GM19397 (cell line): ENCODE measurements around the gene OR6N2.

ENCODE experiments used
- ATAC-seq: cut with Tn5 transposase; IDR thresholded peaks from one replicate; pipeline ENCODE4 v1.9.1; 2021; ENCODE audit warnings: mild to moderate bottlenecking, moderate library complexity; ENCODE audit not compliant: unreplicated experiment

OR6N2 gene

DNA sequence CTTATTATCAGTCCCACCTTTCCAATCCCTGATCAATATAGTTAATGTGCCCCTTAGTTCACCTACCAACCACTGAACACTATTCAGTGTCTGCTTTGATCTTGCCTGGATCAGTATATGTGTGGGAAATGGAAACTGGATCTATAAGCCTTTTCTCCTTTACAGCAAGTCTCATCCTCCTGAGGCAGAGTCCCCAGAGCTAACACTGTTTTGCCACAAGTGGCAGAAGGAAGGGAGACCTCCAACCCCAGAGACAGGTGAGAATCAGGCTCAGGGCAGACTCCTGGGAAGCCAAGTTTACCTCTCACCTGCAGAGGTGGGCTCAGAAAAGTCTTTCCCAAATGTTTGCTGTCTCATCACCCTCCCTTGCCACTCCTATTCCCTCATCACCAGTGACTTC, at the start of gene OR6N2:
Gene OR6N2, minus strand, starts transcription at position 101 of the 400 bp plus-strand sequence. CDS start 3,569 bp downstream, outside the sequence.
- ATAC-seq: no peak

- ATAC-seq: peak; percentile 41
Measured at GRCh38 chr1:158830074-158830677, 49.2 kb upstream of the OR6N2 start.

- ATAC-seq: no peak
Measured at GRCh38 chr1:158821723-158822122, 40.7 kb upstream of the OR6N2 start.

DNA sequence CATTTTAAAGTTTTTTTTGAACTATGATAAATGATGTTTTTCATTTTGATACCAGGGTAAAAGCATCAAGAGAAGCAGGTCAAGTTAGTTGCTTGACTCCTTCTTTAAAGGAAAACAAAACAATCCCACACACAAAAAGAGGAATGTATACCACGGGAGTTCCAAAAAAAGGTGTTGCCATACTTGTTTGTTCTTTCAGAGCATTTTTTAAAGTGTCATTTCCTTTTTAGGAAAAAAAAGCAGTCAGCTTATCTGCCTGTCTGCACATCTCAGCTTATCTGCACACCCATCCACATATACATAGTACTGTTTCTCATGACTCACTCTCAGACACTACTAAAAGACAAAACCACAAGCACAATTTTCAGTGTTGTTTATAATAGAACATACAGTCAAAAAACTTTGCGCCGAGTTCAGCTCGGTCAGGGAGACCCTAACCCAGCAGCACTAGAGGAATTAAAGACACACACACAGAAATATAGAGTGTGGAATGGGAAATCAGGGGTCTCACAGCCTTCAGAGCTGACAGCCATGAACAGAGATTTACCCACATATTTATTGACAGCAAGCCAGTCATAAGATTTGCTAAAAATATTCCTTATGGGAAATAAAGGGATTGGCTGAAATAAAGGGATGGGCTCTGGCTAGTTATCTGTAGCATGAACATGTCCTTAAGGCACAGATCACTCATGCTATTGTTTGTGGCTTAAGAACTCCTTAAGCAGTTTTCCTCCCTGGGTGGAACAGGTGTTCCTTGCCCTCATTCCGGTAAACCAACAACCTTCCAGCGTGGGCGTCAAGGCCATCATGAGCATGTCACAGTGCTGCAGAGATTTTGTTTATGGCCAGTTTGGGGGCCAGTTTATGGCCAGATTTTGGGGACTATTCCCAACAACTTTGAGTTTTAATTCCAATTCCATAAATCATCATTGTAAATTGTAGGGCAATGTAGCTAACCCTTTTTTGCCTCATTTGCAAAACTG, 38.7 kb upstream of the OR6N2 start:
- no peak for ATAC-seq

DNA sequence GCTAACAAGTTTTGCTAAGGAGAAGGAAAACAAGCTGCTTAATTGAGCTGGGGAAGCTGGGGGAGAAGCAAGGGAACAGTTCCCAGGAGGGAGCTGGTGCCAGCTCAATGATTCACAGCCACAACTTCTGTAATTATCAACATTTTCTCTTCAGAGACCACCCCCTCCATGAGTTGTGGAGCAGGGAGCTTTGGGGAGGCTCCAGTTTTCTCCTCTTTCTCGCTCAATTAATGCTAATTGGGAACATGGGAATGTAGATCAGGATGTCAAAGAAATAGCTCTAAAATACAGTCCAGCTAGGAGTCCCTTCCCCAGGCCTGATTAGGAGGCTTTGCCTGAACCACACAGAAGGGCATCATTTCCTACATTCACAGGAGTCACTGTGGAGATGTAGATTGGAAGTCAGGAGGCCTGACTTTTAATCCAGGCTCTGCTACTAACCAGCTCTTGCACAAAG, 38.0 kb upstream of the OR6N2 start:
- ATAC-seq: no peak

DNA sequence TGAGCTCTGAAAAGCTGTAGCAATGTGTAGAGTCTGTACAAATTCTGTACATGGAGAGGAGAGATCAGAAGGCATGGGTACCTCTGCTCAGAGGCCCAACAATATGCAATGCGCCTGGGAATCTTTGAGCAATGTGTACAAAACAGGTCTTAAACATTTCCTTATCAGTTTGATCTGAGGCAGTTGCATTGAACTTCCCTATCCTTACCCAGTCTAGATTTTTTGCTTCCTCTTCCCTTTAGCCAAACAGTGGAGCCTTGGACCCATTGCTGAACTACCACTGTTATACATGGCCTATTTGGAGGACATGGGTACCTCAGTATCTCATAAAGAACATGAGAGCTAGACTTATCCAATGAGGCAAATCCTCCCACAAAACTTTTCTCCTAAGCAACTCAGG, 37.6 kb upstream of the OR6N2 start:
- ATAC-seq: no peak

DNA sequence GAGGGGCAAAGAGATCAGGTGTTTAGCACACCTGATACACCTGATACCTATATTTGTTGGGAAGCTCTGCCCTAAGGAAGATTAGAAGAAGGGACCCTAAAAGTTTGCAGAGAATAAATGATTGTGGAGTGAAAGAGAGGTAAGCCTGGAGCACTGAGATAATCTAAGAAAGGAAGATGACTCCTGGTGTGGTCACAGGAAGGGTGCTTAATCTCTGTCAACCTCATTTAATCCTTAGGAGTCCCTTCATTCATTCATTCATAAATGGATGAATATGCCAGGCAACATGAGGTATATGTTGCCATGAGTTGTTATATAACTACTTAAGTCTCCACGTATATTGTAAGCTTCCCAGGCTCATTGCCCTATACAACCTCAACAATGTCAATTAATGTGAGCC, 34.0 kb upstream of the OR6N2 start:
- no peak for ATAC-seq

DNA sequence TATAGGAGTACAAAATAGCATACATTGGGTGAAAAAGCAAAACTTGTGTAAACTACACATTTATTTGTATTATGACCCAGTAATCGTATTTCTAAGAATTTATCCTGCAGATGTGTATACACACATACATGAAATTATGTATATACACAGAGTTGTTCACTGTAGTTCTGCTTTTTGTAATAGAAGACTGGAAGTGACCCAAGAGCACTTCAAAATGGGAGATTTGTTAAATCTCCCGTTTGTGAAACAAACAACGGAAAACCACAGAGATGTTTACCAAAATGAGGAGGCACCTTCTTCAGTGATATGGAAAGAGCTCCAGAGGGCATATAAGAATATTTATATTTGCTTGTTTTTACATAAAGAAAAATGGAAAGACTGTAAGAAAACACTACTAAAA, 32.2 kb upstream of the OR6N2 start:
- no peak for ATAC-seq

DNA sequence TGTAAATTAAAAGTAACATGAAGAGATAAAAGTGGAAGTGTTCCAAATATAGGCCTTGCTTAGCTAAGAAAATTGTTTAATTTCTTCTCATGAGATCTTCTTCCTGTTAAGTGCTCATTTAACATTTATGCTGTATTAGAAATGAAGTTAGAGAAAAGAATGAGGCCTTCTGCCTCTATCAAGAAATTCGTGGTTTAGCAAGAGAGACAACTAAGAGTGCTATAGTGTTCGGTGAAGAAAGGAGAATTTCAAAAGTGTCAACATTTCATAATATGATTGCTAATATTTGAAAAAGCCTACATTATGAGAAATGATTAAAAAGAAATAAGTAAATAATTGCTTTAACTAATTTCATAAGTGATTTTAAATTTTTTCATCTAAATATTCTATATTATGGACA, 31.3 kb upstream of the OR6N2 start:
- ATAC-seq: no peak

DNA sequence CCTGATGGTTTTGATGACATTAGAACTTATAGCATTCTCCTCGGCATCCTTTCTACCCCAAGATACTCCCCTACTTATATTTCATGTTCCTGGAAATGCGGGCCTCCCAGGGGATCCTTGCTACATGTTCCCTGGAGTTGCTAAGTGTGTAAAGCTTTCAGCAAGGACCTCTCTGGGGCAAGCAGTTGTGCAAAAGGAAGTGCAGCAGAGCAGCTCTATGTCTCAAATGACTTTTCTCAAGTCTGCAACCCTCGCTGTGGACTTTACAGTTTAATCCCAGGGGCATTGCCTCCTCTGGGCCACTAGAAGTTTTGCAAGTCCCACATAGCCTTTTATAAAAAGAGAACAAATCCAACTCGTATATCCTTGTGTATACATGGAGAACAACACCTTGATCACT, 29.3 kb upstream of the OR6N2 start:
- no peak for ATAC-seq

- no peak for ATAC-seq
Measured at GRCh38 chr1:158809862-158810261, 28.9 kb upstream of the OR6N2 start.

- ATAC-seq: no peak
Measured at GRCh38 chr1:158809256-158809655, 28.3 kb upstream of the OR6N2 start.

DNA sequence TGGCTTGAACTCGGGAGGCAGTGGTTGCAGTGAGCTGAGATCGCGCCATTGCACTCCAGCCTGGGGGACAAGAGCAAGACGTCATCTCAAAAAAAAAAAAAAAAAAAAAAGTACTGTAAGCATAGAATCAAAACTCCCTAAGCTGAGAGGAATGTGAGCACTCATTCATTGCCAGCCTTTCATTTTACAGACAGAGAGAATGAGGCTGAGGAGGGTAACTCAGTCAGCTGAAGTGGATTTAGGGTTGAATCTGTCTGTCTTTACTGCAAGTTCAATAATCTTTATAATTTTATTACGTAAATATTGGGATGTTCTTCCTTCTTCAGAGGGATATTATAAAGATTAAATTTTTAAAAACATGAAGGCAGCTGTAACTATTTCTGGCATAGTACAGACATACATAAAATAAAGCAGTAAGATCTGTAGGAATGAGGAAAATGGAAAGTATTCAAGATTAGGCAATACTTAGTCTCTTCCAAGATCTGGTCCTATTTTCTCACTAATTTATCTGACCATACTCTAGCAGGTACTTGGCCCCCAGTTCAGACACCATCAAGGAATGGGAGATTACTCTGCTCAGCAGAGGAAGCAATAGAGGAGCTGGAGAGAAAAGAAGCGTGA, 26.0 kb upstream of the OR6N2 start:
- ATAC-seq: no peak

GRCh38 chr1:158803678-158804077, 22.7 kb upstream of the OR6N2 start:
- ATAC-seq: no peak

DNA sequence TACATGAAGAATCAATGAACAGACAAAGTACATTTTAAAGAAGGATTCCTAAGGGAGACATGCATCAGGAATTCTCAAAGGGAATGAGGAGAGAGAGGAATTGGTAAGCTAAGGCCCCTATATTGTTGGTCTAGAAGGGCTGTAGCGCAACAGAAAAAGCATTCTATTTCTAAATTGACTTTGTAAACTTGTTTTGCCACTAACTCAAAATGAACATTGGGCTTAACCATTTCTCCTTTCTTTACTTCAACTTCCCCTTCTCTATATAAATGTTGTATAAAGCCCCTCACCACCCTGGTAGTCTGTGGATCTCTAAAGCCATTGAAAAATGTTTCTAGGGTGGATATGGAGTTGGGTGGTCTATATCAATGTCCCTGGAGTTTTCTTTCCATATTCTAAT, 20.4 kb upstream of the OR6N2 start:
- no peak for ATAC-seq

DNA sequence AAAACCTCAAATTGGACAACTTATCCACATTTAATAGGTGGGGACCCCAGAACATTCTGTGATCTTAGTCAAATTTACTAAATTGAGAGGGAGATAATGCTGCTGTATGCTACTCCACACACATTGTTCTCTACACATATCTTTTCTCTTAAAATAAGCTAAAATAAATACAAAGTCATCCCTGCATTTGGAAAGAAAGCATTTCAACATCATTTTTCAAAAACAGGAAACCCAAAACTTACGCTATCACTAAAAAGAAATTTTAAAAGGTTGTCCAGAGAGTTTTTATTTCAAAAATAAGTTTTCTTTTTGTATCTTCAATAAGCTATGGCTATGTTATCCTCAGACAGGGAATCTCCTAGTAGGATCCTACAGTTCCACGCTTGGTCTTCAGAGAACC, 19.5 kb upstream of the OR6N2 start:
- no peak for ATAC-seq

GRCh38 chr1:158799689-158800088, 18.7 kb upstream of the OR6N2 start:
- ATAC-seq: no peak

DNA sequence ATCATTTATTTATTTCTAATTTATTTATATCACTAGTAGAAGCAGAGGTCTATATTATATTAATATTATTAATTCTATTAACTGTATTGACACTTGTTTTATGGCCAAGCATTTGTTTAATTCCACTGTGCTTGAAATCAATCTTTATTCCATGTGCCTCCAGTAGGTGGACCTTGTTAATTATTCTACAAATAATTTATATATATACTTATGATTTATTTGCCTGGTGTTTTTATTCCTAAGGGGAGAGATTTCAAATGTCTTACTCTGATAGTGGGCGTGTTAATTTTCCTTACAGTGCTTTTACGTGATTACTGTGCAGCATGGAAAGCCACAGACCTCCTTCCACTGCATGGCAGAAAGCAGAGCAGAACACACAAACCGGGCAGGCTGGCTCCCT, 17.5 kb upstream of the OR6N2 start:
- no peak for ATAC-seq

- no peak for ATAC-seq
Measured at GRCh38 chr1:158794247-158794646, 13.2 kb upstream of the OR6N2 start.

DNA sequence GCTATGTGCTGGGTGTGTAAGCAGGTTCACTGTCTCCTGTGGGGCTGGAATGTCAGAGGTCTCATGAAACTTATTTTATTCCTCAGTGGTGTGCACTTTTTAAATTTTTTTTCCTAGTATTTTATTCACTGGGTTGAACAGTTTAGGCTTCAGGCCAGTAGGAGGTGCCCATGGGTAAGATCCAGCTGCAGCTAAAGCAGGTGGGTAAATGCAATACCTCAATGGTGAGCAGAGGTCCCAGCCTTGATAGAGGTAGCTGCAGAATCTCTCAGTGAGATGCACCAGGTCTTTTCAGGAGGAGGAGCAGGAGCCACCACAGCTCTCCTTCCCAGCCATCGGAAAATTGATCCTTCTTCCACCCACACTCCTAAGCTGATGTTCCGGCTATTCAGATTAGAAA, 12.6 kb upstream of the OR6N2 start:
- ATAC-seq: no peak

GRCh38 chr1:158771950-158772866, 8.8 kb downstream of the OR6N2 start, which contains the start of gene OR6N1:
TSS of gene OR6N1 (minus strand) at chr1:158772195. CDS start at chr1:158766682, 5,513 bp downstream.
- no peak for ATAC-seq
